ENCODE results near the gene RAPGEF5. TPM values are rescaled to one million over a fixed set of nuclear protein-coding genes. Genes with fewer than 3 reads are reported as not detected.
"Not testable (repeated sequence)": the region's sequence is repeated elsewhere in the genome, so short reads cannot be mapped to it uniquely, and the experiment has no call there.

RAPGEF5 gene
- total RNA-seq, 3 donors from 2014 or later = 18.7 to 78.0 (median 41.9) TPM

- H3K36me3 ChIP-seq = no peaks in the 10 kb centered on the region
- peak overlapping the region; percentile 80 to 89 for H3K27ac ChIP-seq
- TF ChIP-seq POLR2A (IDR thresholded peaks at IDR 0.05) (no peak), POLR2AphosphoS5 (IDR thresholded peaks at IDR 0.05) (no peak)
- TF ChIP-seq, protein P1, sequence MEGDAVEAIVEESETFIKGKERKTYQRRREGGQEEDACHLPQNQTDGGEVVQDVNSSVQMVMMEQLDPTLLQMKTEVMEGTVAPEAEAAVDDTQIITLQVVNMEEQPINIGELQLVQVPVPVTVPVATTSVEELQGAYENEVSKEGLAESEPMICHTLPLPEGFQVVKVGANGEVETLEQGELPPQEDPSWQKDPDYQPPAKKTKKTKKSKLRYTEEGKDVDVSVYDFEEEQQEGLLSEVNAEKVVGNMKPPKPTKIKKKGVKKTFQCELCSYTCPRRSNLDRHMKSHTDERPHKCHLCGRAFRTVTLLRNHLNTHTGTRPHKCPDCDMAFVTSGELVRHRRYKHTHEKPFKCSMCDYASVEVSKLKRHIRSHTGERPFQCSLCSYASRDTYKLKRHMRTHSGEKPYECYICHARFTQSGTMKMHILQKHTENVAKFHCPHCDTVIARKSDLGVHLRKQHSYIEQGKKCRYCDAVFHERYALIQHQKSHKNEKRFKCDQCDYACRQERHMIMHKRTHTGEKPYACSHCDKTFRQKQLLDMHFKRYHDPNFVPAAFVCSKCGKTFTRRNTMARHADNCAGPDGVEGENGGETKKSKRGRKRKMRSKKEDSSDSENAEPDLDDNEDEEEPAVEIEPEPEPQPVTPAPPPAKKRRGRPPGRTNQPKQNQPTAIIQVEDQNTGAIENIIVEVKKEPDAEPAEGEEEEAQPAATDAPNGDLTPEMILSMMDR (IDR thresholded peaks at IDR 0.05) = no peak
- DNase-seq (ENCODE audit: low spot score in 2 of 2) = no peak
- H3K4me1 ChIP-seq = no peaks in the 10 kb centered on the region
- peak overlapping the region; percentile 53 to 74 (median 65) for H3K4me3 ChIP-seq
- no peaks in the 10 kb centered on the region for H3K9me3 ChIP-seq
- H3K27me3 ChIP-seq = no peaks in the 10 kb centered on the region
- intact Hi-C loops (cut with DNase I; ENCODE audit: low total_unique reads) = no loop called here
Measured at GRCh38 chr7:22082553-22082885, 274.4 kb downstream of the RAPGEF5 start.

- H3K4me1 ChIP-seq; intact Hi-C loops (cut with DNase I; ENCODE audit: low total_unique reads); H3K4me3 ChIP-seq; DNase-seq (ENCODE audit: low spot score in 2 of 2); H3K36me3 ChIP-seq; H3K27ac ChIP-seq; H3K27me3 ChIP-seq; H3K9me3 ChIP-seq: not testable (repeated sequence)
Measured at GRCh38 chr7:22080219-22080618, 276.7 kb downstream of the RAPGEF5 start.

GRCh38 chr7:22078872-22079271, 278.1 kb downstream of the RAPGEF5 start:
- not testable (repeated sequence) for H3K27me3 ChIP-seq, H3K4me1 ChIP-seq

GRCh38 chr7:22075561-22075960, 281.4 kb downstream of the RAPGEF5 start:
- no peak for DNase-seq (ENCODE audit: low spot score in 2 of 2)
- no peak overlapping the region for H3K27ac ChIP-seq
- H3K36me3 ChIP-seq = no peaks in the 10 kb centered on the region
- H3K4me3 ChIP-seq = no peak overlapping the region
- no peaks in the 10 kb centered on the region for H3K9me3 ChIP-seq
- TF ChIP-seq, protein P1 (IDR thresholded peaks at IDR 0.05) = no peak
- TF ChIP-seq POLR2AphosphoS5 (IDR thresholded peaks at IDR 0.05) (no peak), POLR2A (IDR thresholded peaks at IDR 0.05) (no peak)
- intact Hi-C loops (cut with DNase I; ENCODE audit: low total_unique reads) = no loop called here
- no peaks in the 10 kb centered on the region for H3K4me1 ChIP-seq
- no peaks in the 10 kb centered on the region for H3K27me3 ChIP-seq

More at GRCh38 chr7:22078872-22079271, 278.1 kb downstream of the RAPGEF5 start:
- H3K27ac ChIP-seq; H3K36me3 ChIP-seq; intact Hi-C loops (cut with DNase I; ENCODE audit: low total_unique reads); H3K4me3 ChIP-seq; DNase-seq (ENCODE audit: low spot score in 2 of 2); H3K9me3 ChIP-seq: not testable (repeated sequence)

DNA sequence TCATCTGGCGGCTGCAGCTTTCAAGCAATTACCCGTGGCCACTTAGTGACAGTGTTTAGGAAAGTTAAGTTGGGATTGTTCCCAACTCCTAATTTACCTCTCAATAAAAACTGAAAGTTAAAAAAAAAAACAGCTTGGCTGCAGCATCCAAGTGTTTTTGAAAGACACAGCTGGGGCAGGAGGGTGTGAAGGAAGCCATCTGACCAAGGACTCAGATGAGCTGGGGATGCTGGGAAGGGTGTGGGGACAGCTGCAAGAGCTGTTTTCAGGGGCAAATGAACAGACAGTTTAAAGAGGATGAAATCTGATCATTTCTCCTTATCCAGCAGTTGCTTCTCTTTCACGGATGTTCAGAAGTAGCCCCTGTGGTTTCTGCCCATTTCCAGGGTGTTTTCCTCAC, 282.1 kb downstream of the RAPGEF5 start:
- Histone ChIP-seq H3K27ac (no peak overlapping the region), H3K4me1 (no peaks in the 10 kb centered on the region), H3K4me3 (no peak overlapping the region), H3K27me3 (no peaks in the 10 kb centered on the region), H3K36me3 (no peaks in the 10 kb centered on the region), H3K9me3 (no peaks in the 10 kb centered on the region)
- intact Hi-C loops (cut with DNase I; ENCODE audit: low total_unique reads) = no loop called here
- TF ChIP-seq POLR2A (IDR thresholded peaks at IDR 0.05) (no peak), POLR2AphosphoS5 (IDR thresholded peaks at IDR 0.05) (no peak)
- TF ChIP-seq, protein P1 (IDR thresholded peaks at IDR 0.05) = no peak
- no peak for DNase-seq (ENCODE audit: low spot score in 2 of 2)

Other genes with a start within 250 kb of the RAPGEF5 start
- gene STEAP1B, start 143.0 kb upstream of the RAPGEF5 start, total RNA-seq = 1 to 10 TPM in 1 of 3 donors, under 1 TPM in 2; 0.32 to 1.0 (median 0.66) TPM